HG02798 (cell line): ENCODE results near the gene SLC12A5.

Experiments
- ATAC-seq: cut with Tn5 transposase; IDR thresholded peaks from one replicate; pipeline ENCODE4 v1.9.1; 2021; ENCODE audit warnings: mild to moderate bottlenecking; ENCODE audit not compliant: unreplicated experiment, poor library complexity

The SLC12A5 gene

GRCh38 chr20:46051556-46052308 lies 22.7 kb downstream of the SLC12A5 start:
- no peak for ATAC-seq

GRCh38 chr20:46053416-46053815 lies 24.4 kb downstream of the SLC12A5 start:
- no peak for ATAC-seq

GRCh38 chr20:46054606-46055005 lies 25.6 kb downstream of the SLC12A5 start:
- ATAC-seq, result no peak

GRCh38 chr20:46055269-46055668 lies 26.3 kb downstream of the SLC12A5 start:
- ATAC-seq, result no peak

GRCh38 chr20:46056027-46056833 lies 27.2 kb downstream of the SLC12A5 start:
- ATAC-seq, result no peak

GRCh38 chr20:46056970-46057855 lies 28.2 kb downstream of the SLC12A5 start:
- ATAC-seq, result no peak

- ATAC-seq, result no peak
Observed at GRCh38 chr20:46057856-46058598, 29.0 kb downstream of the SLC12A5 start.

- ATAC-seq, result no peak
Observed at GRCh38 chr20:46058599-46059281, 29.7 kb downstream of the SLC12A5 start.

- ATAC-seq, result no peak
Observed at GRCh38 chr20:46060301-46060881, 31.4 kb downstream of the SLC12A5 start.

- ATAC-seq, result no peak
Observed at GRCh38 chr20:46060975-46061374, 32.0 kb downstream of the SLC12A5 start.

- ATAC-seq, result no peak
Observed at GRCh38 chr20:46062151-46062550, 33.1 kb downstream of the SLC12A5 start.

GRCh38 chr20:46062621-46063020 lies 33.6 kb downstream of the SLC12A5 start:
- no peak for ATAC-seq

- ATAC-seq, result no peak
Observed at GRCh38 chr20:46063151-46063550, 34.1 kb downstream of the SLC12A5 start.

- ATAC-seq, result no peak
Observed at GRCh38 chr20:46063652-46064054, 34.6 kb downstream of the SLC12A5 start.

GRCh38 chr20:46065006-46065405 lies 36.0 kb downstream of the SLC12A5 start:
- no peak for ATAC-seq

GRCh38 chr20:46065691-46066090 lies 36.7 kb downstream of the SLC12A5 start:
- ATAC-seq, result no peak

- no peak for ATAC-seq
Observed at GRCh38 chr20:46070215-46070900, 41.3 kb downstream of the SLC12A5 start.

GRCh38 chr20:46071573-46071972 lies 42.6 kb downstream of the SLC12A5 start:
- ATAC-seq, result no peak
